Heart right ventricle (tissue), 16 donors: ENCODE measurements around the gene GDE1. TPM values are rescaled to one million over a fixed set of nuclear protein-coding genes. Genes with fewer than 3 reads are reported as not detected.
A peak's percentile ranks its signal among the peaks of the same experiment; 100 is the strongest.
"Not testable (repeated sequence)": the region's sequence is repeated elsewhere in the genome, so short reads cannot be mapped to it uniquely, and the experiment has no call there.

ENCODE experiments used
- ATAC-seq, 8 donors: fragments of 200-7000 bp; cut with Tn5 transposase; one replicate each; pipeline ENCODE4 v1.9.1; 2020; ENCODE audit warnings: mild to moderate bottlenecking in 8 of 8, moderate library complexity in 8 of 8, moderate number of reproducible peaks in 1 of 8
- DNase-seq, 2 donors: peaks; one replicate each; pipeline ENCODE4 v3.0.0-alpha.2; 2020
- H3K27ac ChIP-seq, 10 donors: fragments of 200-600 bp; sonication (generic) in 2 of 10; one replicate each; pipeline versions ENCODE4 v1.5.0 to v1.8.0; 2020 to 2022; ENCODE audit warnings: mild to moderate bottlenecking in 3 of 10
- H3K27me3 ChIP-seq, 7 donors: fragments of 200-600 bp; one replicate each; pipeline ENCODE4 v1.8.0; 2021 to 2022; ENCODE audit warnings: mild to moderate bottlenecking in 2 of 7
- H3K36me3 ChIP-seq, 9 donors: fragments of 200-600 bp; sonication (generic) in 1 of 9; one replicate each; pipeline versions ENCODE4 v1.5.0 to v1.8.0; 2020 to 2022; ENCODE audit warnings: mild to moderate bottlenecking in 2 of 9
- H3K4me1 ChIP-seq, 9 donors: fragments of 200-600 bp; sonication (generic) in 1 of 9; one replicate each; pipeline versions ENCODE4 v1.5.0 to v1.8.0; 2020 to 2022; ENCODE audit warnings: mild to moderate bottlenecking in 4 of 9
- H3K4me3 ChIP-seq, 10 donors: fragments of 200-600 bp; sonication (generic) in 2 of 10; one replicate each; pipeline versions ENCODE4 v1.5.0 to v1.8.0; 2020 to 2022; ENCODE audit warnings: mild to moderate bottlenecking in 7 of 10, moderate library complexity in 2 of 10
- H3K9me3 ChIP-seq, 11 donors: fragments of 200-600 bp in 10 of 11; sonication (generic) in 2 of 11; one replicate each; pipeline versions ENCODE4 v1.5.0 to v1.8.0; 2013 to 2022; ENCODE audit warnings: mild to moderate bottlenecking in 2 of 11, control low read depth in 1 of 11, moderate library complexity in 1 of 11
- WGBS, 2 donors: extraction: QIAGEN DNeasy Blood & Tissue Kit; methylation state at CpG; one replicate each; pipeline ENCODE4 v1.1.7; 2013; ENCODE audit warnings: inconsistent platforms in 1 of 2; 5-methylcytosine and 5-hydroxymethylcytosine counted together
- intact Hi-C, 10 donors: fragments of 100-400 bp; cut with DNase I; formaldehyde crosslinking; loops; one replicate each; pipeline versions ENCODE4 v1.11.1 to v1.14.2; 2022
- polyA plus RNA-seq, 2 donors: library from polyadenylated mRNA; stranded (reverse); fragments of 200-250 nt; gene quantifications; one replicate each; pipeline ENCODE4 v1.2.3, GENCODE V29; 2013
- total RNA-seq, 10 donors: library from RNA; stranded (reverse); fragmentation: NEBNext Ultra II Directional in 3 of 10; extraction: Animal tissue kit (Norgen Biotek cat#: 25700) in 3 of 10; gene quantifications; one replicate each; pipeline versions ENCODE4 v1.2.1 to v1.2.4, GENCODE V29; 2021 to 2023
- TF ChIP-seq, protein P1 (sequence below), 9 donors: fragments of 200-600 bp; sonication (generic) in 2 of 9; IDR thresholded peaks; one replicate each; pipeline versions ENCODE4 v1.5.0 to v1.8.0; 2021 to 2022; ENCODE audit warnings: antibody characterized with exemption in 9 of 9, mild to moderate bottlenecking in 5 of 9, moderate library complexity in 1 of 9
- donor health status: Arrhythmogenic right ventricular cardiomyopathy.
- donor health status: ischemic (EF 13 %, LVEDD 7.1; RV severe dilation, severe dysfunction).
- donor health status: healthy with polysubstance abuse.
- donor health status: DM: no; HTN: yes; CAD: no.
- donor health status: DM: no; HTN: no; CAD: no.
- donor health status: ischemic (EF 25% LVEDD 6.9; RV normal size, moderate dysfunction).
- donor health status: ischemic (EF 25% LVEDD 5.7; RV mildly dilated, moderate dysfunction).
- donor health status: healthy.
- donor health status: DM: yes; HTN: yes; CAD: no.
- donor health status: Ischemic cardiomyopathy.
- donor health status: ischemic (EF 35%, LVEDD 5.7; RV mildly dilated, moderate dysfunction).
- donor health status: nonischemic (EF 11% LVEDD 7.7; RV severe dilation, severe dysfunction).
- donor health status: DM: yes; HTN: yes; CAD: no.
- donor health status: PGD.
- donor health status: ischemic (EF 29% LVEDD 5.4; RV normal size, mild dysfunction).
- donor health status: nonischemic (EF 23%, LVEDD 6.1; RV moderate dilation, normal function).

Gene GDE1
- total and polyA plus RNA-seq, 12 donors = 31.9 to 128 (median 108) TPM

DNA sequence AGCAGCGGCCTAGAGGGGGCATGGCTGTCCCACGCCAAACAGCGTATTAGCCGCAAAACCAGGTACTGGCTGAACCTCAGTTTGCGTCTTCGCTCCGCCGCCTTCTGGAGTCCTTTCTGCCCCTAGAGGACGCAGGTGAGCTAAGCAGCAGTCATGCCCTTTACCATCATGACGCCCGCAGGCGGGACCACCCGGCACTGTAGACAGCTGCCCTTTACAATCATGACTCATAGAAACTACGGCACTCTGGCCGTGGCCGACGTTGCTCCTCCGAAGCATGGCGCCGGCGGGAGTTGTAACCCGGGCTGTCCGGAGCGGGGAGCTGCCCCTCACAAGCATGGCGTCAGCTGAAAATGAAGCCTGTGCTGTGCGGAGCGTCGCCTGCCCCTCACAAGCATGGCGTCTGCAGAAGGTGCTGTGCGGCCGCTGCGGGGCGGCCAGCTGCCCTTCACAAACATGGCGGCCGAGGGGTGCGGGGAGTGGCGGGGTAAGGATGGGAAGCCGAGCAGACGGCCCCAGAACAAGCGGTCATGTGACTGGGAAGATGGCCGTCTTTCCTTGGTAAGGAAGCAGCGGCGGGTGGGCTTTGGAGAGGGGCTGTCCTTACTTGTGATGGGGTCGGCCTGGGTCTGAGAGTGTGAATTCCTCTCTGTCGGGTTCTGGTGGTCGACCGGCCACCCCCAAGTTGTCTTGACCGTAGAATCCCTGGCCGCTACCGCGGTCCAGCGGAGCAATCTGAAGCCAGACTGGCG is 33.5 kb upstream of the GDE1 start, which contains the start of gene VPS35L:
Gene VPS35L (plus strand): TSS at position 518 of the 752 bp plus-strand sequence. CDS start 27 bp downstream, at position 545.
- TF ChIP-seq, protein P1, sequence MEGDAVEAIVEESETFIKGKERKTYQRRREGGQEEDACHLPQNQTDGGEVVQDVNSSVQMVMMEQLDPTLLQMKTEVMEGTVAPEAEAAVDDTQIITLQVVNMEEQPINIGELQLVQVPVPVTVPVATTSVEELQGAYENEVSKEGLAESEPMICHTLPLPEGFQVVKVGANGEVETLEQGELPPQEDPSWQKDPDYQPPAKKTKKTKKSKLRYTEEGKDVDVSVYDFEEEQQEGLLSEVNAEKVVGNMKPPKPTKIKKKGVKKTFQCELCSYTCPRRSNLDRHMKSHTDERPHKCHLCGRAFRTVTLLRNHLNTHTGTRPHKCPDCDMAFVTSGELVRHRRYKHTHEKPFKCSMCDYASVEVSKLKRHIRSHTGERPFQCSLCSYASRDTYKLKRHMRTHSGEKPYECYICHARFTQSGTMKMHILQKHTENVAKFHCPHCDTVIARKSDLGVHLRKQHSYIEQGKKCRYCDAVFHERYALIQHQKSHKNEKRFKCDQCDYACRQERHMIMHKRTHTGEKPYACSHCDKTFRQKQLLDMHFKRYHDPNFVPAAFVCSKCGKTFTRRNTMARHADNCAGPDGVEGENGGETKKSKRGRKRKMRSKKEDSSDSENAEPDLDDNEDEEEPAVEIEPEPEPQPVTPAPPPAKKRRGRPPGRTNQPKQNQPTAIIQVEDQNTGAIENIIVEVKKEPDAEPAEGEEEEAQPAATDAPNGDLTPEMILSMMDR (IDR thresholded peaks at IDR 0.05) = peak; percentile 50 to 88 (median 76)
- no peaks in the 10 kb centered on the region for H3K9me3 ChIP-seq
- peak; percentile 99 to 100 (median 100) for ATAC-seq
- DNase-seq = peak; percentile 97 to 98
- peaks cover 0 to 24% (median 16%) of the 10 kb centered on the region in 9 donors for H3K4me1 ChIP-seq
- peaks cover 0 to 24% (median 0%) of the 10 kb centered on the region in 9 donors for H3K36me3 ChIP-seq
- WGBS, 2 donors = 0% methylated on average over 53 of the region's 53 CpGs
- peak within 1 kb of the TSS; percentile 62 to 93 (median 79) for H3K4me3 ChIP-seq
- no peaks in the 10 kb centered on the region for H3K27me3 ChIP-seq
- intact Hi-C loops = loop anchor here in 3 of 10 donors (2.0 to 5.0 kb wide), 2 partner anchors 33 to 332 kb away; partner anchors contain the start of genes CCP110 (in 2 of the 3) and GDE1 (in 2 of the 3)
- H3K27ac ChIP-seq = peak within 1 kb of the TSS; percentile 40 to 95 (median 86)

DNA sequence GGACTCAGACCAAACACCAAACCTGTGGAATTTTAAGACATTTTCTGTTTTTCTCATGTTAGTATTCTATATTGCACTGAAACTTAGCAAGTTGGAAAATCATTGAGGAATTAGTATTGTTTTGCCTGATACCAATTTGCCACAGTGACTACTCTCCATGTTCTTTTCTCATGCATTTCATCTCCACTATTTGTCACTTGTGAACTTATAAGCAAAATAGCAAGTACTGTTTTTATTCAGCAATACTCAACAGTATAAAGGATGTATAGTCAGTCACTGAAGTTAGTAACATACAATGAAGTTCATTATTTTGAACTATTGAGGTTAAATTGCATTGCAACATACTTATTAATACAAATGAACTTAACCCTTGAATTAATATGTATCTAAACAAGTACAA is 27.8 kb upstream of the GDE1 start:
- H3K27me3 ChIP-seq = no peaks in the 10 kb centered on the region
- peaks cover 0 to 6% (median 5%) of the 10 kb centered on the region in 9 donors for H3K4me1 ChIP-seq
- DNase-seq (no peak), ATAC-seq (no peak)
- TF ChIP-seq, protein P1 (IDR thresholded peaks at IDR 0.05) = no peak
- peaks cover 0 to 81% (median 26%) of the 10 kb centered on the region in 9 donors for H3K36me3 ChIP-seq
- no peaks in the 10 kb centered on the region for H3K9me3 ChIP-seq
- intact Hi-C loops = no loop called here
- no peak overlapping the region for H3K4me3 ChIP-seq
- no peak overlapping the region for H3K27ac ChIP-seq

DNA sequence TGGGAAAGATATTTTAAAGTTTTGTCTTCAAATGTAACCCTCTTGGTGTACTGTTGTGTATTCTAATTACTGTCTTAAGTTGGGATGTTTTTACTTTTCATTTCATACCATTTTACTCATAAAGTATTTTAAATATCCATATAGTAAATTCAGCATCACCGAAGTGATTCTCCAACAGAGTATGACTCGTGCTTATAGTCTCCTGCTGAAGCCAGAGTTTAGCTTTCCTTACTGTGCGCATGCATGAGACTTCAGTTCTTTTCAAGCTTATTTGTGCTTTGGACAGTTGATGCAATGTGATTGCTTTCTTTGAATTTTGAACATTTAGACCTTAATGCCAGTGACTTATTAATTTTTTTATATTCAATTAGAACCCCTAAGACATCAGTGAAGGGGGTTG is 26.2 kb upstream of the GDE1 start:
- TF ChIP-seq, protein P1 (IDR thresholded peaks at IDR 0.05) = no peak
- Histone ChIP-seq H3K27ac (no peak overlapping the region), H3K36me3 (peaks cover 0 to 96% (median 37%) of the 10 kb centered on the region in 9 donors), H3K27me3 (no peaks in the 10 kb centered on the region), H3K4me3 (no peak overlapping the region), H3K4me1 (no peaks in the 10 kb centered on the region), H3K9me3 (no peaks in the 10 kb centered on the region)
- ATAC-seq = no peak
- no peak for DNase-seq
- intact Hi-C loops = no loop called here
- 97% methylated on average over 3 of the region's 3 CpGs for WGBS, 2 donors

DNA sequence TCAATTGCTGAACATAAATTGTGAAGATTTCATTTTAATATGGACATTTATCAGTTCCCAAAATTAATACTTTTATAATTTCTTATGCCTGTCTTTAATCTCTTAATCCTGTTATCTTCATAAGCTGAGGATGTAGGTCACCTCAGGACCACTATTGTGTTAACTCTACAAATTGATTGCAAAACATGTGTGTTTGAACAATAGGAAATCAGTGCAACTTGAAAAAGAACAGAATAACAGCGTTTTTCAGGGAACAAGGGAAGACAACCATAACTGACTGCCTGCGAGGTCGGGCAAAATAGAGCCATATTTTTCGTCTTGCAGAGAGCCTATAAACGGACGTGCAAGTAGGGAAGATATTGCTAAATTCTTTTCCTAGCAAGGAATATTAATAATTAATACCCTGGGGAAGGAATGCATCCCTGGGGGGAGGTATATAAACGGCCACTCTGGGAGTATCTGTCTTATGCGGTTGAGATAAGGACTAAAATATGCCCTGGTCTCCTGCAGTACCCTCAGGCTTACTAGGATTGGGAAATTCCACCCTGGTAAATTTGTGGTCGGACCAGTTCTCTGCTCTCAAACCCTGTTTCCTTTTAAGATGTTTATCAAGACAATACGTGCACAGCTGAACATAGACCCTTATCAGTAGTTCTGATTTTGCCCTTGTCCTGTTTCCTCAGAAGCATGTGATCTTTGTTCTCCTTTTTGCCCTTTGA is 21.5 kb upstream of the GDE1 start:
- DNase-seq, intact Hi-C loops: not testable (repeated sequence)

More for the DNA sequence above, 21.5 kb upstream of the GDE1 start:
- H3K4me1 ChIP-seq, ATAC-seq, H3K9me3 ChIP-seq, H3K27me3 ChIP-seq, H3K4me3 ChIP-seq, H3K27ac ChIP-seq: not testable (repeated sequence)
- peaks cover 0 to 98% (median 38%) of the 10 kb centered on the region in 9 donors for H3K36me3 ChIP-seq
- 84 to 86% methylated on average over 10 of the region's 10 CpGs for WGBS, 2 donors
